CD4-positive, alpha-beta T cell treated with Interleukin-4 for 1 hour (primary cell): ENCODE data around the gene TMEM131L.
A peak's percentile ranks its signal among the peaks of the same experiment; 100 is the strongest.
"Not testable (repeated sequence)": the region's sequence is repeated elsewhere in the genome, so short reads cannot be mapped to it uniquely, and the experiment has no call there.

Experiments
- DNase-seq, 2 donors: peaks; one replicate each; pipeline ENCODE4 v3.0.0-alpha.2; 2020 to 2022

Gene TMEM131L, protein sequence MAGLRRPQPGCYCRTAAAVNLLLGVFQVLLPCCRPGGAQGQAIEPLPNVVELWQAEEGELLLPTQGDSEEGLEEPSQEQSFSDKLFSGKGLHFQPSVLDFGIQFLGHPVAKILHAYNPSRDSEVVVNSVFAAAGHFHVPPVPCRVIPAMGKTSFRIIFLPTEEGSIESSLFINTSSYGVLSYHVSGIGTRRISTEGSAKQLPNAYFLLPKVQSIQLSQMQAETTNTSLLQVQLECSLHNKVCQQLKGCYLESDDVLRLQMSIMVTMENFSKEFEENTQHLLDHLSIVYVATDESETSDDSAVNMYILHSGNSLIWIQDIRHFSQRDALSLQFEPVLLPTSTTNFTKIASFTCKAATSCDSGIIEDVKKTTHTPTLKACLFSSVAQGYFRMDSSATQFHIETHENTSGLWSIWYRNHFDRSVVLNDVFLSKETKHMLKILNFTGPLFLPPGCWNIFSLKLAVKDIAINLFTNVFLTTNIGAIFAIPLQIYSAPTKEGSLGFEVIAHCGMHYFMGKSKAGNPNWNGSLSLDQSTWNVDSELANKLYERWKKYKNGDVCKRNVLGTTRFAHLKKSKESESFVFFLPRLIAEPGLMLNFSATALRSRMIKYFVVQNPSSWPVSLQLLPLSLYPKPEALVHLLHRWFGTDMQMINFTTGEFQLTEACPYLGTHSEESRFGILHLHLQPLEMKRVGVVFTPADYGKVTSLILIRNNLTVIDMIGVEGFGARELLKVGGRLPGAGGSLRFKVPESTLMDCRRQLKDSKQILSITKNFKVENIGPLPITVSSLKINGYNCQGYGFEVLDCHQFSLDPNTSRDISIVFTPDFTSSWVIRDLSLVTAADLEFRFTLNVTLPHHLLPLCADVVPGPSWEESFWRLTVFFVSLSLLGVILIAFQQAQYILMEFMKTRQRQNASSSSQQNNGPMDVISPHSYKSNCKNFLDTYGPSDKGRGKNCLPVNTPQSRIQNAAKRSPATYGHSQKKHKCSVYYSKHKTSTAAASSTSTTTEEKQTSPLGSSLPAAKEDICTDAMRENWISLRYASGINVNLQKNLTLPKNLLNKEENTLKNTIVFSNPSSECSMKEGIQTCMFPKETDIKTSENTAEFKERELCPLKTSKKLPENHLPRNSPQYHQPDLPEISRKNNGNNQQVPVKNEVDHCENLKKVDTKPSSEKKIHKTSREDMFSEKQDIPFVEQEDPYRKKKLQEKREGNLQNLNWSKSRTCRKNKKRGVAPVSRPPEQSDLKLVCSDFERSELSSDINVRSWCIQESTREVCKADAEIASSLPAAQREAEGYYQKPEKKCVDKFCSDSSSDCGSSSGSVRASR (N-terminal part only)

DNA sequence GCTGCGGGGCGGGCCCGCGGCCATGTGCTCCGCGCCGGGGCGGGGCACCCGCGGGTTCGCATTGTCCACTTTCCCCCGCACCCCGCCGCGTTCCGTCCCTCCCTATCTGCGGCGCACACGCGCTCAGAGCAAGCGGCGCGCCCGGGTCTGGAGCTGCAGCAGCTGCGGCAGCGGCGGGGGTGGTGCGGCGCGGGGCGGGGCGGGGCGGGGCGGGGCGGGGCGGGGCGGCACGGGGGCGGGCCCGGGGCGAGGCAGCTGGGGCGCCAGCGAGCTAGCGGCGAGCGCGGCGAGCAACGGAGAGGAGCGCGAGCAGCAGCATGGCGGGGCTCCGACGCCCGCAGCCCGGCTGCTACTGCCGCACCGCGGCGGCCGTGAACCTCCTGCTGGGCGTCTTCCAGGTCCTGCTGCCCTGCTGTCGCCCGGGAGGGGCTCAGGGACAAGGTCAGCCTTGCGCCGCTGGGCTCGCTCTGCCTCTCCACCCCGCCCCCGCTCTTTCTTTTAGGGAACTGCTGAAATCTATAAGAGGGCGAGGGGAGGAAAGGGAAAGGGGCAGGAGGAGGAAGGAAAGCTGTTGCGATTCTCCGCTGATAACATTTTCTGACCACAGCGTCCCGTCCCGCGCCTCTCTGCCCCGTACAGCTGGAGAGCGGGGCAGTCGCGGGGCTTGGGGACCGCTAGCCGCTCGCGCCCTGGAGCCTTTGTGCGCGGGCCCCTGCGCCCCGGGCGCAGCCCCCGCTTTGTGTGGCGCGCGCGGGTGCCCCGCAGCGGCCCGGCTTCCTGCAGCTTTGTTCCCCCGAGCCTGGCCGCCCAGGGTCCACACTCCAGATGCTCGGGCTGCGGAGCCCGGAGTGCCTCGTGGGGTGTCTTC, at the start of gene TMEM131L:
Gene TMEM131L (plus strand): TSS at position 280 of the 868 bp plus-strand sequence. CDS start 38 bp downstream, at position 318.
- peak; percentile 80 to 82 for DNase-seq

DNA sequence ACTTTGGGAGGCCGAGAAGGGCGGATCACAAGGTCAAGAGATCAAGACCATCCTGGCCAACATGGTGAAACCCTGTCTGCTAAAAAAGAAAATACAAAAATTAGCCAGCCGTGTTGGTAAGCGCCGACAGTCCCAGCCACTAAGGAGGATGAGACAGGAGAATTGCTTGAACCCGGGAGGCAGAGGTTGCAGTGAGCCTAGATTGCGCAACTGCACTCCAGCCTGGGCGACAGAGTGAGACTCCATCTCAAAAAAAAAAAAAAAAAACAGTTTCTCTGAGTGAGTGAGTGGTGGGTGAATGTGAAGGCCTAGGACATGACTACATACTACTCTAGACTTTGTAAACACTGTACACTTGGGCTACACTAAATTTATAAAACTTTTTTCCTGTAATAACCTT, 49.7 kb upstream of the TMEM131L start:
- not testable (repeated sequence) for DNase-seq

DNA sequence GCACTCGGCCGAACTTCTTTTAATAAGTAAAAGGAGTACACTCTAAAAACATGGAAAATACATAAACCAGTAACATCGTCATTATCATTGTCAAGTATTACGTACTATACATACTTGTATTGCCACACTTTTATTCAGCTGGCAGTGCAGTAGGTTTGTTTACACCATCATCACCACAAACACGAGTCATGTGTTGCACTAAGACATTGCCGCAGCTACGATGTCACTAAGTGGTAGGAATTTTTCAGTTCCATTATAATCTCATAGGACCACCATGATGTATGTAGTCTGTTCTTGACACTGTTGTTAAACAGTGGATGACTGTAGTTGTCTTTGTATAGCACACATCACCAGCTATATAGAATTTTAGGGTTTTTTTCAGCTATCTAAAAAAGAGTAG, 48.0 kb upstream of the TMEM131L start:
- DNase-seq, result no peak

DNA sequence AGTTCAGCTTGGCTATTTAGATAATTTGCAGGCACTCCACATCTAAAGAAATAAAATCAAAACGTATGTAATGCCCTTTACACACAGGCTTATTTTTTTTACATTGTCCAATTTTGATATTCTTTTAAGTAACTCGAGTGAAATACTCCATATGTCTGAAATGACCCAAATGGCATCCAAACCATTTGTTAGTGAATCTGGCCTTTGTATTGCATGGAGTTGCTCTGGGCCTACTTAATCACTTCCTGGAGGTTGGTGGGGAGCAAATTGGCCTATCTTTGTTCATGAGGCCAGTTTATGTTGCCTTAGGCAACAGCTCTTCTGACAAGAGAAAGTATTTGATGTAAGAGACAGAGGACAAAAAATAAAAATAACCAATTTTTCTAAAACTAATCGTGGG, 47.6 kb upstream of the TMEM131L start:
- DNase-seq, result no peak

DNA sequence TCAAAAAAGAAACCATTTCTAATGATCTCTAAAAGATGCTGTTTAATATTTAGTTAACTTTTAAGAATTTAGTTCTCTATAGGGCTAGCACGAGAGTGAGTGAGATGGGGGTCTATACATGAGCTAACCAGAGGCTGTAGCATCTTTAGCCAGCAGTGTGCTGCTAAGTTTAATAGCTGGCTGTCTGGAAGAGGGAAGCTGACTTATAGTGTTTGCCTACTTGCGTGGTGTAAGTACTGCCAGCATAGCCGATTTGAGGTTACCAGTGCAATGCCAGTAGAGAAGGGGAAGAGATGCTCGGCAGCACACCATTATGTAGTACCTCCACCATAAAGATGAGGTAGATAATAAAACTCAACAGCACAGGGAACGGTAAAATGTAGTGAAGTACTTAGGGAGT, 47.1 kb upstream of the TMEM131L start:
- no peak for DNase-seq

DNA sequence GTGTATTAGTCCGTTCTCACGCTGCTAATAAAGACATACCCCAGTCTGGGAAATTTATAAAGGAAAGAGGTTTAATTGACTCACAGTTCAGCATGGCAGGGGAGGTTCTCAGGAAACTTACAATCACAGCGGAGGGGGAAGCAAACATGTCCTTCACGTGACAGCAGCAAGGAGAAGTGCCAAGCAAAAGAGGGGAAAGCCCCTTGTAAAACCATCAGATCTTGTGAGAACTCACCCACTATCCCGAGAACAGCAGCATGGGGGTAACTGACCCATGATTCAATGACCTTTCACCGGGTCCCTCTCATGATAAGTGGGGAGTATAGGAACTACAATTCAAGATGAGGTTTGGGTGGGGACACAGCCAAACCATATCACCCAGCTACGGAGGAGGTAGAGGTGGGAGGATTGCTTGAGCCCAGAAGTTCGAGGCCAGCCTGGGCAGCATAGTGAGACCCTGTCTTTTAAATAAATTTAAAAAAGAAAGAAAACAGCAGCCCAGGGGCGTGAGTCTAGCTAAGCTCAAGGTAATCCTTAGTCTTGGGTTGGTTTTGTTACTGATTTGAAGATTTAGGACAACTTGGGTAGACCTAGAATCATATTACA, 46.4 kb upstream of the TMEM131L start:
- DNase-seq, result peak in 1 of 2 donors; percentile 15

DNA sequence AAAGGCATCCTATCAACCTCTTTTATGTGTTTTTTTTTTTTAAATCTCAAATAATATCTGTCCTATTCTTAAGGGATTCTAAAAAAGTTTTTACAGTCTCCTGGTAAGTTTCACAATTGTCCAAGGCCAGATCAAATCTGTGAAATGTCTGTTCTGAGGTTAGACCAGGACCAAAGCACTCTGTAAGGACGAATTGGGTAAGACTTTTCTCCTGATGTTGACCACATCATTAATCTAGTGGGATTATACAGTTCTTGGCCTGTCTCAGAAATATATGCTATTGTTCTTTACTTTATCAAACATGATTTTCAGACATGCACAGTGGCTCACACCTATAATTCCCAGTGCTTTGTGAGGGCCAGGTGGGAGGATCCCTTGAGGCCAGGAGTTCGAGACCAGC, 45.8 kb upstream of the TMEM131L start:
- DNase-seq, result no peak

DNA sequence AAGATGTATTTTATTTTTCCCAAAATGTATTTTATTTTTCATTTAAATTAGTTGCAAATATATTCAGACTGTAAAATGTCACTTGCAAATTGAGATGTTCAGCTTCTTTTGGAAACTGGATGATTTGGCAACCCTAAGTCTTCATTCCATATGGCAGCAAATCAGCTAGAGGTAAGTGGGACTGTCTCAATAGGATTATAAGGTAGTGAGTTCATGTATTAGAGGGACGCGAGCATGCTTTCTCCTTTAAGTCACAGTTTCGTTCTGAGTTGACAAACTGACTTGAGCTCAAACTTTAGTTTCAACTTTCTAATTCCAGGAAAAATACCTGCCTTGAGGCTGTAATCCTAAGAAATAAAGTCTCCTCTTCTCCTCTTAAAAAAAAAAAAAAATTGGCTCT, 44.2 kb upstream of the TMEM131L start:
- no peak for DNase-seq

DNA sequence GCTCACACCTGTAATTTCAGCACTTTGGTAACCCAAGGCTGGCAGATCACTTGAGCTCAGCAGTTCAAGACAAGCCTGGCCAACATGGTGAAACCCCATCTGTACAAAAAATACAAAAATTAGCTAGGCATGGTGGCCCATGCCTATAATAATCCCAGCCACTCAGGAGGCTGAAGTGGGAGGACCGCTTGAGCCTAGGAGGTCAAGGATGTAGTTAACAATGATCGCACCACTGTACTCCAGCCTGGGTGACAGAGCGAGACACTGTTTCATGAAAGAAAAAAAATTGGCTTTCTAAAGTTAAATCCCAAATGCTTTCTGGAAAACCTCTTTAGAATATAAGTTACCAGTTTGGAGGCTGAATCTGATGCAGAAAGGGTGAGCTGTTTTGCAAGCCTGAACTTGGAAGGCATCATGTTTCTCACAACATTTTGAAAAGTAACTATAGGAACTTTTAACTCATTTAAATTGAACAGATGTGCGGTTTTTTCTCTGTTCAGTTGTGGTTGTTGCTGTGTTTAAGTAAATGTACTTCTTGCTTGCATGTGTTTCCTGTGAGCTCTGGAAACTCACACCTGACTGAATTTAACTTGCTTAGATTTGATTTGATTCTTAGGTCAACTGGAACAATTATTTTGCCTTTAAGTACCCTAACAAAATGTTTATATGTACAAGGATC, 39.8 kb upstream of the TMEM131L start:
- peak; percentile 16 to 57 for DNase-seq

DNA sequence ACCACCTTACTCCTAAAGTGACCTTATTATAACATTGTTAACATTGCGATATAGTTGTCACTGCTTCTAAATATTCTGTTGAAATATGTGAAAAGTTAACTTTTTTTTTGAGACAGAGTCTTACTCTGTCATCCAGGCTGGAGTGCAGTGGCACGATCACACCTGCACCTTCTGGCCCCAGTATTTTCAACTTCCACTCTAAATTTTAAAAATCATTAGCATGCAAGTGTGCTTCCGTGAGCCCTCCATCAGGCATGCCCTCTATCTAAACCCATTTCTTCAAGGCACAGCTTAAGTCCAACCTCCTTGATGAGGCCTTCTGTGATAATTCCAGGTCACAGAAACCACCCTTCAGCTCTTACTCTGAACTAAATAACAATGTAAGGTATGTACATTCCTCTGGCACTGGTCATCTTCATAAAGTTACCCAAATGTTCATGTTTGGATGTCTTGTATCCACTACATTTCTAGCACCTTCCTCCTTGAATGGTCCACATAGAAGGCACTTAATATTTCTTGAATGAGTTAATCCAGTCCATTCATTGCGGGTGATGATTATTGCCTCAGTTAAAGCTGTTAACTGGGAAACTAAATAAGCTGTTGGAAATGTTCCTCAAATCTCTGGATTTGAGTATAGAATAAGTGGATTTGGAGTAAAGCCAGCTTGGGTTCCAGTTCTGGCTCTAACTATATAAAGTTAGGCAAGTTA, 38.6 kb upstream of the TMEM131L start:
- DNase-seq, result no peak

DNA sequence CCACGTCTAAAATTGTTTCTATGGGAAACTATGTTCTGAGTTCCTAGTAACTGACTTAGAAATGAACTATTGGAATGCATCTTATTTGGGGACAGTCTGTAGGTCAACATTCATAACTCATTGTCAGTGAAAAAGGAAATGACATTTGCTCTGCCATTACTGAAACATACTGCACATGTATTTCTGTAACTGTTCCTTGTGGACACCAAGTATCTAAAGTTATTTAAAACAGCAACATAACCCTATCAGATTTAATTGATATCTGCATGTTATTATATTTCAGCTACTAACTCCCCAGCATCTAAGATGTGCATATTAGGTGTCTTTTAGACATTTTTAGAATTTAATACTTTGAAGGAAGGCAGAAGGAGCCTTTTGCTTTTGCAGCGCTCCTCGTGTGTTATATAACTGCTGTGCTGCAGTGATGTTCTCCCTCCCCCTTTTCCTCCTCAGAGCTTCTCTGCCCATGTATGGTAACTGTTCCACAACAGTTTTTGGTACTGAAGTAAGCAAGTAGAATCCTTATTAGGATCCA, 37.2 kb upstream of the TMEM131L start:
- peak in 1 of 2 donors; percentile 24 for DNase-seq

DNA sequence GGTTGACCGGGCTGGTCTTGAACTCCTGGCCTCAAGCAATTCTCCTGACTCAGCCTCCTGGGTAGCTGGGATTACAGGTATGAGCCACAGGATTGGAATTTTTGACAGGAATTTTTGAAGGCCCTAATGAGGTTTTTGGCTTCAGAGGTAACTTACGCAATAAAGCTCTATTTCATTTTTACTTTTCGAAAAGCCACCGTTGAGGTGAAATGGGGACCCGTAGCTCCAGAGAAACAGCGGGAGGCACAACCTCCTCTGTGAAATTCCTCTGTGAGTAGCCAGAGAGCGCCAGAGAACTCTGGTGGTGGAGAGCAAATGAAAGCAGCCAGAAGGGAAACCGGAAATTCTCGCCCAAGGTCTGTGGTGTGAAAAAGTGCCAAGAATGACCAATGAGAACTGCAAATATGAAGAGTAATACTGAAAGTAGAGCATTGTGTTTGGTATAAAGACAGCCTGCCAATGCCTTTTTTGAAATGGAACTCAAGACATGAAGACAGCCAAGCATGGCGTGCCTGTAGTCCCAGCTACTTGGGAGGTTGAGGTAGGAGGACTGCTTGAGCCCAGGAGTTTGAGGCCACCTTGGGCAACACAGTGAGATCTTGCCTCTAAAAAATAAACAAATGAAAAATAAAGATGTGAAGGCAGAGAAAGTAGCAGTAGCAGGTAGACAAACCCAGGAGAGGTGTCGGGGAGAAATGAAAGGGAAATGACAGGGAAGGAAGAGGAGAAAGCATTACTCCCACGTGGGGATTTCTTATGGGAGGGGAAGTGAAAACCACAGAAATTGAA, 33.0 kb upstream of the TMEM131L start:
- DNase-seq, result peak; percentile 80 to 86

DNA sequence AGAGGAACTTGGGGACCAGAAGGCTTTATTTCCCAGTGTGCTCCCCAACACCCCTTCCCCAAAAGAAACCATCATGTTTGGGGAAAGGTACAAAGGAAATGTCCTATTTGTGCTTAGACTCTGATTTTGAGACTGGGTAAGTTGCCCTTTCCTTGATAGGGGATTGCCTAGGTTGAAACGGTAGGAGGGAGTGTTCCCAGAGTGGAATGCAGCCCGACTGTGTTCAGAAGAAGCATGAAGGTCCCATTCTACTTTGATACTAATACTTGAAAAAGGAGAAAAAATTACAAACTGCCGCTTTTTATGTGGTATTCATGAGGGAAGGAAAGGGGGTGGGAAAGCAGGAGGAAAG, 32.4 kb upstream of the TMEM131L start:
- no peak for DNase-seq

DNA sequence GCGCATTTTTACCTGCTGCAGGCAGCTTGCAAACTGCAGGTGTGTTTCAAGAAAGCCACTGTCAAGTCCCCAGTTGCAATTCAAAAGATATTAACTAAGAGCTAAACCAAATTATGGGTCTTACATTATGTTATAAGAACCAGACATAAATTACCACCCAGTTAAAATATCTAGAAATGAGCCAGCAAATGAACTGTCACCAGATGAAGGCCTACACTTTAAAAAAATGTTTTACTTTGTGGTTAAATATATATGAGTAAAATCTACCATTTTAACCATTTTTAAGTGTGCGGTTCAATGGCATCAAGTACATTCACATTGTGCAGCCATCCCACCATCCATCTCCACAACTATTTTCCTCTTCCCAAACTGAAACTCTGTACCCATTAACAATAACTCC, 32.0 kb upstream of the TMEM131L start:
- no peak for DNase-seq

DNA sequence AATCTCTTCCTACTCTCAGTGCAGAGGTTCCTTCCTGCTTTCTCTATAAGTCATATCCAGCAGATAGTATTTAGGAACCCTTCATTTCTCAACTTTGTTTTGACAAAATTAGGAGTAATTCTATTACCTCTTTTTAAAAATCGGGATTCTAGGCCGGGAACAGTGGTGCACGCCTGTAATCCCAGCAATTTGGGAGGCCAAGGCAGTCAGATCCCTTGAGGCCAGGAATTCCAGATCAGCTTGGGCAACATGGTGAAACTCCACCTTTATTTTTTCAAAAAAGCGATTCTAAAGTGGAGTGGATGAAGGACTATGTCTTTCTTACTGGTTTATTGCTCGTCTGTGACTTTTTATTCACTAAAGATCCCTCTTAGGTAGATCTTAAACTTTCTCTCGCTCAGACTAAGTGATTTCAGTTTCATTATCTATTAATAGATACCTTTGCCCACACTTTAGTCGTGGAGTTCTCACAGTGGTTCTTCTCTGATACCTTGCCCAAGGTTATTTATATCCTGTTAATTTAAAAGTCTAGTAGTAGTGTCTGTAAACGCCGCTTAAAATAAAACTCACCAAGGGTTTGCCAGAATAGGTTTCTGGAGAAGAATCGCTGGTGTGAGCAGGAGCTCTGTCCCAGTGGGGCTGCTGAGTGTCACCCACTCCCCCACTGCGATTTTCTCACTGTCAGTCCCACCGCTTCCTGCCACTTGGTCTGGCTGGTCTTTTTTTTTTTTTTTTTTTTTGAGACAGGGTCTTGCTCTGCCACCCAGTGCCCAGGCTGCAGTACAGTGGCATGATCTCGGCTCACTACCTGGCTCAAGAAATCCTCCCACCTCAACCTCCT, 27.0 kb upstream of the TMEM131L start:
- DNase-seq, result peak; percentile 62 to 73

DNA sequence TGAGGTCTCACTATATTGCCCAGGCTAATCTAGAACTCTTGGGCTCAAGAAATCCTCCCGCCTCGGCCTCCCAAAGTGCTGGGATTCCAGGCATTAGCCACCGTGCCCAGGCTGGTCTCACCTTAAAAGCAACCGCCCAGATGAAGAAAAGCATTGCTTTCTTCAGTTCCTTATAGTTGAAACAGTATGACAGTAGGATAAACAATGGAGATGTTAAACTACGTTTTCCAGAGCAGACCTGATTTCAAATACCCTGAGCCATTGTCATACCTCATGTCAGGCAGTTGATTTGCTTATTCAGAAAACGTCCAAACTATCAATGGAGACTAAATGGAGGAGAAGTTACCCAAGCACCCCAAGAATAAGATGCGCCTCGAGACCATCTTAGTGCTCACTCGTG, 26.3 kb upstream of the TMEM131L start:
- DNase-seq, result no peak

DNA sequence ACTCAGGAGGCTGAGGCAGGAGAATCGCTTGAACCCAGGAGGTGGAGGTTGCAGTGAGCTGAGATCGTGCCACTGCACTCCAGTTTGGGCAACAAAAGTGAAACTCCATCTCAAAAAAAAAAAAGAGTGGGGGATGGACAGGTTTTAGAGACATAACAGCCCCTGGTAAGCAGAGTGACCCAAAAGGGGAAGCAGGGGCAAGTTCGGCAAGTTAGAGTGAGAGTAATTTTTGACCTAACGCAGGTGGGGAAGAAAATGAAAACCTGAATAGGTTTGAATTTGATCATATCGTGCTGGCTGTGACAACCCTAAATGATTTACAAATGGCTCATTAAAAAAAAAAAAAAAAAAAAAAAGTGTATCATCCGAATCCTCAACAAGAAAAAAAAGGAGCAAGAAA, 25.7 kb upstream of the TMEM131L start:
- no peak for DNase-seq
